LNCaP clone FGC (cell line): ENCODE measurements around the gene SH2D6.

Experiments used
- DNase-seq: peaks from one replicate; pipeline ENCODE4 v3.0.0-alpha.2; 2011; ENCODE audit warnings: low read depth
- H3K4me3 ChIP-seq: 2 replicates; pipeline ENCODE4 v1.5.1; 2011; ENCODE audit warnings: mild to moderate bottlenecking, low read depth, low read length, control low read depth
- TF ChIP-seq, protein P1 (sequence below): IDR thresholded peaks from 2 replicates; pipeline ENCODE4 v1.5.1; 2012; ENCODE audit warnings: mild to moderate bottlenecking; ENCODE audit not compliant: control insufficient read depth, insufficient read depth; ENCODE audit errors: extremely low read depth

Gene SH2D6

DNA sequence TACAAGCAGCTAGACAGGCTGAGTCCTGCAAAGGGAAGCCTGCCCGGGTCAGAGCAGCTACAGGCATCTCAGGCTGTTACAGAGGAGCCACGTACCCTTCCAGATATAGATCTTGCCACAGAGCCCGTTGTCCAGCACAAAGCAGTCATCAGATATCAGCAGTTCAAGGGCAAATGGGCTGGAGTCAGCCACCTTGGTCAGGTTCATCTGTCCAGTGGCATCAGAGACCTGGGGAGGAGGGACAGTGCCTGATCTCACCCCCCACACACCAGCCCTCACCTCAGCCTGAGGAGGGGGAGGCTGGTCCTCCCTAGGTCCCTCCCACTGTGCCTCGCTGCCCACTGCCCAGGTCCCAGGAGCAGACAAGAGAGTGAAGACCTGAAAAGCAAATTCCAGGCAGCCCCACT lies 20.6 kb upstream of the SH2D6 start:
- no peak overlapping the region for H3K4me3 ChIP-seq
- TF ChIP-seq, protein P1, sequence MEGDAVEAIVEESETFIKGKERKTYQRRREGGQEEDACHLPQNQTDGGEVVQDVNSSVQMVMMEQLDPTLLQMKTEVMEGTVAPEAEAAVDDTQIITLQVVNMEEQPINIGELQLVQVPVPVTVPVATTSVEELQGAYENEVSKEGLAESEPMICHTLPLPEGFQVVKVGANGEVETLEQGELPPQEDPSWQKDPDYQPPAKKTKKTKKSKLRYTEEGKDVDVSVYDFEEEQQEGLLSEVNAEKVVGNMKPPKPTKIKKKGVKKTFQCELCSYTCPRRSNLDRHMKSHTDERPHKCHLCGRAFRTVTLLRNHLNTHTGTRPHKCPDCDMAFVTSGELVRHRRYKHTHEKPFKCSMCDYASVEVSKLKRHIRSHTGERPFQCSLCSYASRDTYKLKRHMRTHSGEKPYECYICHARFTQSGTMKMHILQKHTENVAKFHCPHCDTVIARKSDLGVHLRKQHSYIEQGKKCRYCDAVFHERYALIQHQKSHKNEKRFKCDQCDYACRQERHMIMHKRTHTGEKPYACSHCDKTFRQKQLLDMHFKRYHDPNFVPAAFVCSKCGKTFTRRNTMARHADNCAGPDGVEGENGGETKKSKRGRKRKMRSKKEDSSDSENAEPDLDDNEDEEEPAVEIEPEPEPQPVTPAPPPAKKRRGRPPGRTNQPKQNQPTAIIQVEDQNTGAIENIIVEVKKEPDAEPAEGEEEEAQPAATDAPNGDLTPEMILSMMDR = no peak
- no peak for DNase-seq

DNA sequence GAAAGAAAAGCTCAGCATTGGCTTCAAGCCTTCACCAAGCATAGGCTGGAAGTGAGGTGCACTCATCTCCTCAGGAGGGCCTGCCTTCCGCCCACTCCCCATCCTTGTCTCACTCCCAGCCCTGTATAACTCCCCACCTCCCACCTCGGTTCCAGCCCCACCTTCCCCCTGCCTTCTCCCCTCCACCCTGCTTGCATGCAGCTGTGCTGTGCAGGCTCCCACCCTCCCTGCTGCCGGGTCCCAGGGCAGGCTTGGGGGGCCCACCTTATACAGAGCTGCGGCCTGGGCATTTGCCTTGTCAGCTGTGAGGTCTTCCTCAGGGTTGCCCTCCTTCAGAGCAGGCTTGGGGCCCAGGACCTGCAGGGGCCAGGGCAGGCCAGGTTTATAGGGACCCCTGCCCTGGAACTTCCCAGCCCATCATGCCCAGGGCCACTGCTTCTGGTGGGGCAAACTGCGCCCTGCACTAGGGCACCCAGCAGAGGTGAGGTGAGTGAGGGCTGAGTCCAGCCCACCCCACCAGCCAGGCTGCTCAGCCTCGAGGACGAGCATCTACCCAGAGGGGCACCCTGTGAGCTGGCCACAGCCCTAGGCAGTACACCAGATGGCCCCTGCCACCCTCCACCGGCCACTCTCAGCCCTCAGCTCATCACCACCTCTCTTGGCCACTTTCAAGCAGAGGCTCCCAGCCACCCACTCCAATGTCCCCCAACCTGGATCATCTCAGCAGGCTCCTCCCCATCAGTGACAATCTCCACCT lies 19.9 kb upstream of the SH2D6 start:
- TF ChIP-seq, protein P1 = no peak

DNA sequence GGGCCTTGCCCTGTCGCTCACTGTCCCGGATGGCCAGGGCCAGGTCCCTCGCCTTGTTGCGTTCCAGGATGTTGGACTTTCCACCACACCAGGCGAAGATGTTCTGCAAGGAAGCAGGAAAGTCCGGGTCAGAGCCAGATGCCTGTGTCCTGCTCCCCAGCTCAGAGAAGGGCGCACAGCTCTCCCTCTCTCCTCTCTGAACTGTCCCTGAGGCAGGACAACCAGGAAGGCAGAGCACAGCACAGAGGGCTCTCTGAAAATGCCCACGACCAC lies 19.4 kb upstream of the SH2D6 start:
- TF ChIP-seq, protein P1 = no peak
- no peak for DNase-seq
- no peak overlapping the region for H3K4me3 ChIP-seq

More for the DNA sequence above, 19.9 kb upstream of the SH2D6 start:
- no peak overlapping the region for H3K4me3 ChIP-seq
- no peak for DNase-seq

DNA sequence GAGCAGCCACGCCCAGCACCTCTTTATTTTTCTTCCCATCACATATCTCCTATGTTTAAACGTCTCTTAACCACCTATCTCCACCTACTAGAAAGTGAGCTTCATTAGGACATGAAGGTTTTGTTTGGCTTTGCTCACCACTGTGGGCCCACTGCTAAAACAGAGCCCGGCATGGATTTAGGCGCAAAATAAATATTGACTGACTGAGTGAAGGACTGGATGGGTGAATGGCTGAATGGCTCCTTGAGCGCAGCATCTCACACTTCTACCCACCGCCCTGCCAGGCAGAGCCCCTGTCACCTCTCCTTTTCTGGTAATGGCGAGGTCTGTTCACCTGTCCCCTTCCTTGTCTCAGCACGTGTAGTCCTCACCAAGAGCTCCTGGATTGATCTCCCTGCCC lies 18.5 kb upstream of the SH2D6 start:
- TF ChIP-seq, protein P1 = no peak
- no peak for DNase-seq
- no peak overlapping the region for H3K4me3 ChIP-seq

DNA sequence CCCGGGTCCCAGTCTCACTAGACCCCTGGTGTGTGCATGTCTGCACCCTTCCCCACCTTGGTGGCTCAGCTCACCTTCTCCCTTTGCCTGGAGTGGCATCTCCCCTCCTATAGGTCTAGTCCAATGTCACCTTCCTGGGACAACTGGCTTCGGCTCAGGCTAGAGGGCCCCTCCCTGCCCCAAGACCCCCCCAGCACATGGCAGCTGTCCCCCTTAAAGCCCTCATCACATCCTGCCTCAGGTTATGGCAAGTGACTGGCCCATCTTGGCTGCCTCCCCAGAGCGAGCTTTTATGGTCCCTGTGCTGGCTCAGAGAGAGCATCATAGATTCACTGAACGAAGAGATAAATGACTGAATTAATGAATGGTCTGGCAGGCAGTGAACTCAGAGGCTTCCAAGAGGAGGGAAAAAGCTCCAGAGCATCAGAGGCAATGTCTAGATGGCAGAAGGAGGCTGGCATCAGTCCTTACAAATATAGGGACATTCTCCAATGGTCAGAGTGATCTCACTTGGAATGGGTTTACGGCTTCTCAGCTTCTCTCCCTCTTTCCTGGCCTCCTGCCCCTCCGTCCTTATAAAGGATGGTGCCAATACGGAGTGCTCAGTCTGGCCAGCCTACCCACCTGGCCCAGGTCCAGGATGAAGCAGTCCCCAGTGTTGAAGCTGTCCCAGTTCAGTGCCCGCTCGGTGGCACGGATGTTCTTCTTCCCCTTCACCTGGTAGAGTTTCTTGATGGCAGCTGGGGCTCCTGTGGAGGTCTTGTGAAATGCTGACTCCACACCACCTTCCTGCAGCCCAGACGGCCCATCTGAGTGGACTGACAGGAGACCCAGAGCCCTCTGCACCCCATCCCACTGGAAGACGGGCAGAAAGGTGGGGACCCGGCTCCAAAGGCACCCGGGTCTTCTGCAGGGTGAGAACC lies 17.7 kb upstream of the SH2D6 start:
- TF ChIP-seq, protein P1 = no peak
- DNase-seq = peak; percentile 54
- H3K4me3 ChIP-seq = no peak overlapping the region

DNA sequence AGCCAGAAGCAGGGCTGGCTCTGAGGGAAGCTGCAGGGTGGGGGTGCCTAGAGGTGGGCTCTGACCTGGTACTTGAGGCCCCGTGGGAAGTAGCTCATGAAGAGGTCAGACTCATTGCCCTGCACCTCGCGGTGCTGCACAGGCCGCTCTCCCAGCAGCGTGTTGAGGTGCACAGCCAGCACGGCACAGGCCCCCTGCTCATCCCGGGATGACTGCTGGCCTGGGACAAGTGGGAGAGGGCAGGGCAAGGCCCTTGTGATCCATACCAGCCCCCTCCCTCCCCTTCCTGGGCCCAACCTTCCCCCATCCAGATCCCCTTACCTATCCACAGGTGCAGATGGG lies 17.1 kb upstream of the SH2D6 start:
- TF ChIP-seq, protein P1 = no peak
- no peak for DNase-seq
- no peak overlapping the region for H3K4me3 ChIP-seq
